Measurements from ENCODE around the gene NRDC. TPM values are rescaled to one million over a fixed set of nuclear protein-coding genes. Genes with fewer than 3 reads are reported as not detected.

NRDC gene

DNA sequence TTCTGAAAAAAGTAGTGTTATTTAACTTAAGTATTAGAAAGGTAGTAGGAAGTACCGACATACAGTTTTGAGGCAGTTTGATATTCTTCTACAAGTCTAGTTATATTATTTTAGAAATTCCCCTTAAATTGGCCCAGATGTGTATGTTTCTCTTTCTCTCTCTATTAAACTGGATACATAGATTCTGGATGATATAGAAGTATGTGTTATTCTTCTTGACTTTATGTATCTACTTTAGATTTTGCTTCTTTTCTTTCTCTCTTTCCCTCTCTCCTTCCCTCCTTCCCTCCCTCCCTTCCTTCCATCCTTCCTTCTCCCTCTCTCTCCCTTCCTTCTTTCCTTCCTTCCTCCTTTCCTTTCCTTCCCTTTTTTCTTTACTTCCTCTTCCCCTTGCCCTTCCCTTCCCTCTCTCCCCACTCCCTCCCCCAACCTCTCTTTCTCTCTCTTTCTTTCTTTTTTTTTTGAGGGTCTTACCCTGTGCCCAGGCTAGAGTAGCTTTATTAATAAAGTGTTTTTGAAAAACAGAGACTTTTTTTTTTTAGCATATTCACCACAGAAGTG lies 137.3 kb downstream of the NRDC start:
- H3K27me3 ChIP-seq (ENCODE audit: control insufficient read depth in 1 of 2, insufficient read depth in 1 of 2, low read length in 2 of 2) = no peaks in the 10 kb centered on the region
- H2BK12ac ChIP-seq (ENCODE audit: low read length in 2 of 2) = no peak overlapping the region
- H3K9ac ChIP-seq (ENCODE audit: low read length) = no peak overlapping the region
- no peak overlapping the region for H3K4me3 ChIP-seq (ENCODE audit: insufficient read depth in 1 of 2, low read depth in 1 of 2, low read length in 2 of 2)
- no peak overlapping the region for H3K4ac ChIP-seq (ENCODE audit: low read depth in 1 of 2, low read length in 2 of 2)
- no peak overlapping the region for H2BK120ac ChIP-seq (ENCODE audit: low read depth, low read length)
- H3K23ac ChIP-seq (ENCODE audit: low read length in 2 of 2) = no peak overlapping the region
- no peaks in the 10 kb centered on the region for H3K4me1 ChIP-seq (ENCODE audit: control insufficient read depth, insufficient read depth, low read depth, low read length)
- no peak overlapping the region for H2AK5ac ChIP-seq (ENCODE audit: low read length, severe bottlenecking)
- WGBS = no CpG with 5 or more reads among the region's 1 CpG
- H3K79me1 ChIP-seq (replicated peaks; ENCODE audit: low read length, poor library complexity, severe bottlenecking) = peaks cover 9% of the 10 kb centered on the region
- H4K8ac ChIP-seq (ENCODE audit: low read length) = no peak overlapping the region
- H3K36me3 ChIP-seq (ENCODE audit: control insufficient read depth in 1 of 2, insufficient read depth in 2 of 2, low read depth in 1 of 2, low read length in 2 of 2) = no peaks in the 10 kb centered on the region
- DNase-seq = no peak
- no peak overlapping the region for H2AFZ ChIP-seq (ENCODE audit: low read depth, low read length)
- no peaks in the 10 kb centered on the region for H3K9me3 ChIP-seq (ENCODE audit: control insufficient read depth, low read length)
- no peak overlapping the region for H4K91ac ChIP-seq (ENCODE audit: low read length)
- H3K18ac ChIP-seq (ENCODE audit: low read depth in 1 of 2, low read length in 2 of 2) = no peak overlapping the region
- no peak overlapping the region for H3K27ac ChIP-seq (ENCODE audit: low read length, poor library complexity, severe bottlenecking)
- H2BK5ac ChIP-seq (ENCODE audit: low read depth, low read length, poor library complexity, severe bottlenecking) = no peak overlapping the region
- no peak overlapping the region for H2BK15ac ChIP-seq (ENCODE audit: low read depth, poor library complexity, severe bottlenecking)
- H3K14ac ChIP-seq (ENCODE audit: low read length in 2 of 2) = no peak overlapping the region
- no peak overlapping the region for H3K4me2 ChIP-seq (ENCODE audit: low read length, poor library complexity, severe bottlenecking)

GRCh38 chr1:51740652-51741051 lies 137.9 kb downstream of the NRDC start:
- Histone ChIP-seq H2BK15ac (ENCODE audit: low read depth, poor library complexity, severe bottlenecking) (no peak overlapping the region), H3K27me3 (ENCODE audit: control insufficient read depth in 1 of 2, insufficient read depth in 1 of 2, low read length in 2 of 2) (no peaks in the 10 kb centered on the region), H3K4me3 (ENCODE audit: insufficient read depth in 1 of 2, low read depth in 1 of 2, low read length in 2 of 2) (no peak overlapping the region), H3K36me3 (ENCODE audit: control insufficient read depth in 1 of 2, insufficient read depth in 2 of 2, low read depth in 1 of 2, low read length in 2 of 2) (no peaks in the 10 kb centered on the region), H2BK120ac (ENCODE audit: low read depth, low read length) (no peak overlapping the region), H4K91ac (ENCODE audit: low read length) (no peak overlapping the region), H3K4me2 (ENCODE audit: low read length, poor library complexity, severe bottlenecking) (no peak overlapping the region), H2BK5ac (ENCODE audit: low read depth, low read length, poor library complexity, severe bottlenecking) (no peak overlapping the region), H3K4ac (ENCODE audit: low read depth in 1 of 2, low read length in 2 of 2) (no peak overlapping the region), H3K9me3 (ENCODE audit: control insufficient read depth, low read length) (no peaks in the 10 kb centered on the region), H3K14ac (ENCODE audit: low read length in 2 of 2) (no peak overlapping the region), H3K27ac (ENCODE audit: low read length, poor library complexity, severe bottlenecking) (no peak overlapping the region), H2AFZ (ENCODE audit: low read depth, low read length) (no peak overlapping the region), H3K4me1 (ENCODE audit: control insufficient read depth, insufficient read depth, low read depth, low read length) (no peaks in the 10 kb centered on the region), H4K8ac (ENCODE audit: low read length) (no peak overlapping the region), H3K23ac (ENCODE audit: low read length in 2 of 2) (no peak overlapping the region), H3K18ac (ENCODE audit: low read depth in 1 of 2, low read length in 2 of 2) (no peak overlapping the region), H2BK12ac (ENCODE audit: low read length in 2 of 2) (no peak overlapping the region), H2AK5ac (ENCODE audit: low read length, severe bottlenecking) (no peak overlapping the region), H3K9ac (ENCODE audit: low read length) (no peak overlapping the region), H3K79me1 (replicated peaks; ENCODE audit: low read length, poor library complexity, severe bottlenecking) (peaks cover 9% of the 10 kb centered on the region)
- peak; percentile 8 for DNase-seq
- WGBS = 45% methylated on average over 3 of the region's 3 CpGs

Small RNA genes lying within 50 kb of the gene (small RNA-seq; reads per million reads assigned to genes)
- not detected for gene AL050343.2 (ENCODE audit: low read depth)

Data from mesenchymal stem cell (in vitro differentiated cells and primary cell).